GM19023 (cell line): ENCODE data around the gene HAT1.
"Not testable (repeated sequence)": the region's sequence is repeated elsewhere in the genome, so short reads cannot be mapped to it uniquely, and the experiment has no call there.

Experiments used
- ATAC-seq: cut with Tn5 transposase; IDR thresholded peaks from one replicate; pipeline ENCODE4 v1.9.1; 2021; ENCODE audit warnings: mild to moderate bottlenecking, moderate library complexity; ENCODE audit not compliant: unreplicated experiment

The HAT1 gene

GRCh38 chr2:171922230-171923022 is at the start of gene HAT1:
Gene HAT1 (plus strand): TSS chr2:171922461. CDS start chr2:171922501, 40 bp downstream.
- ATAC-seq = peak; percentile 99

- ATAC-seq = no peak
Observed at GRCh38 chr2:171874517-171874916, 47.7 kb upstream of the HAT1 start.

GRCh38 chr2:171874963-171875362 is 47.3 kb upstream of the HAT1 start:
- no peak for ATAC-seq

GRCh38 chr2:171878481-171878993 is 43.7 kb upstream of the HAT1 start:
- ATAC-seq = no peak

GRCh38 chr2:171879865-171880264 is 42.4 kb upstream of the HAT1 start:
- no peak for ATAC-seq

- ATAC-seq = no peak
Observed at GRCh38 chr2:171880774-171881173, 41.5 kb upstream of the HAT1 start.

- peak; percentile 49 for ATAC-seq
Observed at GRCh38 chr2:171882089-171882769, 40.0 kb upstream of the HAT1 start.

GRCh38 chr2:171883275-171883893 is 38.9 kb upstream of the HAT1 start:
- no peak for ATAC-seq

- ATAC-seq = no peak
Observed at GRCh38 chr2:171889333-171889732, 32.9 kb upstream of the HAT1 start.

GRCh38 chr2:171889808-171890207 is 32.5 kb upstream of the HAT1 start:
- no peak for ATAC-seq

- no peak for ATAC-seq
Observed at GRCh38 chr2:171893196-171893823, 29.0 kb upstream of the HAT1 start.

GRCh38 chr2:171893824-171894611 is 28.2 kb upstream of the HAT1 start, which contains the start of gene SLC25A12:
Gene SLC25A12 (minus strand): TSS chr2:171894244. CDS start chr2:171894214, 30 bp downstream.
- peak; percentile 92 for ATAC-seq

GRCh38 chr2:171894612-171894947 is 27.7 kb upstream of the HAT1 start:
- ATAC-seq = no peak

GRCh38 chr2:171895786-171896185 is 26.5 kb upstream of the HAT1 start:
- ATAC-seq = no peak

GRCh38 chr2:171899623-171900282 is 22.5 kb upstream of the HAT1 start:
- not testable (repeated sequence) for ATAC-seq

GRCh38 chr2:171902840-171903420 is 19.3 kb upstream of the HAT1 start:
- no peak for ATAC-seq

GRCh38 chr2:171908235-171908634 is 14.0 kb upstream of the HAT1 start:
- ATAC-seq = no peak

GRCh38 chr2:171909266-171909665 is 13.0 kb upstream of the HAT1 start:
- no peak for ATAC-seq

- no peak for ATAC-seq
Observed at GRCh38 chr2:171910494-171910893, 11.8 kb upstream of the HAT1 start.
